ENCODE data around the gene COQ8B. TPM values are rescaled to one million over a fixed set of nuclear protein-coding genes. Genes with fewer than 3 reads are reported as not detected.
A peak's percentile ranks its signal among the peaks of the same experiment; 100 is the strongest.

The COQ8B gene
- total and polyA plus RNA-seq, 10 donors = 18.4 to 40.2 (median 32.6) TPM

GRCh38 chr19:40762754-40763470, 46.2 kb upstream of the COQ8B start:
- H3K27me3 ChIP-seq (replicated peaks in 1 of 7) = no peaks in the 10 kb centered on the region
- H3K27ac ChIP-seq = peak overlapping the region; percentile 42 to 83 (median 74)
- no peaks in the 10 kb centered on the region for H3K9me3 ChIP-seq
- TF ChIP-seq CTCF (IDR thresholded peaks at IDR 0.05 in 8 of 11, conservative IDR thresholded peaks at IDR 0.05 in 3 of 11) (no peak), POLR2AphosphoS5 (IDR thresholded peaks at IDR 0.05) (peak in 1 of 3 donors; percentile 48), POLR2A (IDR thresholded peaks at IDR 0.05) (no peak)
- H3K4me3 ChIP-seq = no peak overlapping the region
- H3K4me1 ChIP-seq = peaks cover 0 to 78% (median 40%) of the 10 kb centered on the region in 6 donors
- no peak for DNase-seq
- WGBS, 5 donors = 84 to 87% (median 86%) methylated on average over 17 of the region's 17 CpGs
- intact Hi-C loops (cut with DNase I; ENCODE audit: low total_unique reads) = no loop called here
- H3K36me3 ChIP-seq = peaks cover 17 to 100% (median 92%) of the 10 kb centered on the region in 6 donors

- intact Hi-C loops (cut with DNase I; ENCODE audit: low total_unique reads) = loop anchor here (10.0 kb wide), 1 partner anchor 45 kb away; no protein-coding TSS in a partner anchor
- Histone ChIP-seq H3K27me3 (replicated peaks in 1 of 7) (no peaks in the 10 kb centered on the region), H3K4me3 (no peak overlapping the region), H3K9me3 (no peaks in the 10 kb centered on the region), H3K36me3 (peaks cover 12 to 97% (median 81%) of the 10 kb centered on the region in 6 donors), H3K27ac (peak overlapping the region in 4 of 8 donors; percentile 16 to 83 (median 52)), H3K4me1 (peaks cover 29 to 95% (median 57%) of the 10 kb centered on the region in 6 donors)
- TF ChIP-seq POLR2A (IDR thresholded peaks at IDR 0.05) (no peak), POLR2AphosphoS5 (IDR thresholded peaks at IDR 0.05) (peak in 2 of 3 donors; percentile 10 to 36)
- DNase-seq = no peak
- 89 to 95% (median 93%) methylated on average over 13 of the region's 13 CpGs for WGBS, 5 donors
Measured at GRCh38 chr19:40759352-40759751, 42.7 kb upstream of the COQ8B start.

GRCh38 chr19:40758491-40758890, 41.8 kb upstream of the COQ8B start:
- WGBS, 5 donors = 95 to 99% (median 97%) methylated on average over 3 of the region's 3 CpGs
- Histone ChIP-seq H3K36me3 (peaks cover 10 to 95% (median 72%) of the 10 kb centered on the region in 6 donors), H3K27ac (peak overlapping the region in 2 of 8 donors; percentile 13 to 49), H3K4me3 (no peak overlapping the region), H3K27me3 (replicated peaks in 1 of 7) (no peaks in the 10 kb centered on the region), H3K9me3 (no peaks in the 10 kb centered on the region), H3K4me1 (peaks cover 36 to 96% (median 64%) of the 10 kb centered on the region in 6 donors)
- no peak for TF ChIP-seq CTCF (IDR thresholded peaks at IDR 0.05 in 8 of 11, conservative IDR thresholded peaks at IDR 0.05 in 3 of 11)
- TF ChIP-seq POLR2AphosphoS5 (IDR thresholded peaks at IDR 0.05) = no peak
- TF ChIP-seq POLR2A (IDR thresholded peaks at IDR 0.05) = no peak
- DNase-seq = no peak
- intact Hi-C loops (cut with DNase I; ENCODE audit: low total_unique reads) = loop anchor here (10.0 kb wide), 1 partner anchor 46 kb away; no protein-coding TSS in a partner anchor

GRCh38 chr19:40756502-40757110, 39.9 kb upstream of the COQ8B start:
- peaks cover 0 to 77% (median 54%) of the 10 kb centered on the region in 6 donors for H3K36me3 ChIP-seq

More at GRCh38 chr19:40756502-40757110, 39.9 kb upstream of the COQ8B start:
- Histone ChIP-seq H3K4me1 (peaks cover 47 to 99% (median 69%) of the 10 kb centered on the region in 6 donors), H3K9me3 (no peaks in the 10 kb centered on the region), H3K27ac (peak overlapping the region in 6 of 8 donors; percentile 27 to 84 (median 61)), H3K4me3 (peak overlapping the region in 2 of 8 donors; percentile 2 to 93), H3K27me3 (replicated peaks in 1 of 7) (no peaks in the 10 kb centered on the region)
- 63 to 66% (median 64%) methylated on average over 10 to 11 of the region's 11 CpGs for WGBS, 5 donors
- intact Hi-C loops (cut with DNase I; ENCODE audit: low total_unique reads) = loop anchor here (10.0 kb wide), 1 partner anchor 48 kb away; no protein-coding TSS in a partner anchor
- no peak for DNase-seq
- TF ChIP-seq POLR2AphosphoS5 (IDR thresholded peaks at IDR 0.05) (peak in 2 of 3 donors; percentile 7 to 15), CTCF (IDR thresholded peaks at IDR 0.05 in 8 of 11, conservative IDR thresholded peaks at IDR 0.05 in 3 of 11) (no peak), POLR2A (IDR thresholded peaks at IDR 0.05) (no peak)
